GM21786 (cell line): ENCODE data around the gene TMEM98.
"Not testable (repeated sequence)": the region's sequence is repeated elsewhere in the genome, so short reads cannot be mapped to it uniquely, and the experiment has no call there.

Experiments
- ATAC-seq: cut with Tn5 transposase; IDR thresholded peaks from one replicate; pipeline ENCODE4 v1.9.1; 2021; ENCODE audit not compliant: unreplicated experiment

TMEM98 gene, protein sequence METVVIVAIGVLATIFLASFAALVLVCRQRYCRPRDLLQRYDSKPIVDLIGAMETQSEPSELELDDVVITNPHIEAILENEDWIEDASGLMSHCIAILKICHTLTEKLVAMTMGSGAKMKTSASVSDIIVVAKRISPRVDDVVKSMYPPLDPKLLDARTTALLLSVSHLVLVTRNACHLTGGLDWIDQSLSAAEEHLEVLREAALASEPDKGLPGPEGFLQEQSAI

GRCh38 chr17:32927724-32928585, at the start of gene TMEM98:
TMEM98 (plus strand) TSS chr17:32928153; CDS start chr17:32931529, 3,376 bp downstream.
- ATAC-seq: no peak

DNA sequence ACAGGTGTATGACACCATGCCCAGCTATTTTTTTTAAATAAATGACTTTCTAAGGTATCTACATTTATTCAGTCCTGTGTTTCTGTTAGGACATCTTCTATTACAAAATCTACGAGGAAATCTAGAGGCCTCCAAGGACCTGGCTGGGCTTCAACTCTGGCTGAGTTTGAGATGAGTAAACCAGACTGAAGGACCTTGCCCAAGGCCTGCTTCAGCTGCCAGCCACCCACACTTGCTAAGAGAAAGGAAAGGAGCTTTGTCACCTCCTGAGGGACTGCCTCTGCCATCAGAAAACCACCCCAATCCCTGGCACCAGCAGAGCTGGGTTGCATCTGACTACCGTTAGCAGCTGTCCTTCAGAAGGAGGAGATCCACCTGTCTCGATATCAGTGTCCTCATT, 49.7 kb upstream of the TMEM98 start:
- ATAC-seq: no peak

DNA sequence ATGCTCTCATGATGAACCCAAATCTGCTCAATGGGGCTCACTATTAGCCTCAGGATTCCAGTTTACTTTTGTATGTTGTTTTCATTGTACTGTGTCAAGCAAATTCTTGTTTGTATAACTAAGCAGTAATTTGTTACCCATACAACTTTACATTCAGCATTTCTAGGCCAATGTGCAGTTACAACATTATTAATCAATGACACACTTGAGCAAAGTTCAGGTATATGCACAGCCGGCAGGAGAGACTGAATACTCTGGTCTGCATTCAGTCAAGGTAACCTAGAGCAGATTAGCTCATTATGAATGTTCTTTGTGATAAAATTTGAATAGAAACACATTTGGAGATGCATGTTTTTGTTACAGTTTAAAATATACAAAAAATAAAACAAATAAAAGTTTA, 48.8 kb upstream of the TMEM98 start:
- ATAC-seq: no peak

DNA sequence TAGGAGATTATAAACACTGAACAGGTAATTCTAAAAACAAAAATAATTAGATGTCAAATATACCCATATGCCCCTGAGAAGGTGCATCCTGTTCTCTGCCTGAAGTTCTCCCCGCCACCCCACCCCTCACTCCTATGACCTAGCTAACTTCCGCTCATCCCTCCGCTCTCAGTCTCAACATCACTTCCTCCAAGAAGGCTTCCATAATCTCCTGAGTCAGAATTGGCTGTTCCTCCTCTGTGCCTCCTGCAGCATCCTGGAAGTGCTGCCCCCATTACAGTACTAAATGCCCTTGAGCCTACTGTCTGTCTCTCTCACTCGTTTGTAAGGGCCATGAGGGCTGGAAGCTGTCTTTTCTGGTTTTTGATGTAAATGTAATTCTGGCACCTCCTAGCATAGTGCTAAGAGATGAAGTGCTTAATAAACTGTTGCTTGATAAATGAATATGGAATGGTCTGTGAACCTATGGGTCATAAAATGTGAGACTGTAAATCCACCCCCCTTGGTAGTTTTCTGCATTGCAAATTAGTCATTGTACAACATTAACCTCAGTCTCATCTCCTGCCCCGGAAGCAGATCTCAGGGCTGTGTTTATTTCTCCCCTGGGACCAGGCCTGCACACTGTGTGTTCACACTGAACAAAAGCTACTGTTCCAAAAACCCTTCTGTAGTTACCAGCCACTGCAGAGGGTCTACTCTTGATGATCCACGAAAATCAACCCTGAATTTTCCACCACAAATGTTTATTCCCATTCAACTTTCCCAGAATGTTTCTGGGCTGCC, 47.1 kb upstream of the TMEM98 start:
- ATAC-seq: no peak

DNA sequence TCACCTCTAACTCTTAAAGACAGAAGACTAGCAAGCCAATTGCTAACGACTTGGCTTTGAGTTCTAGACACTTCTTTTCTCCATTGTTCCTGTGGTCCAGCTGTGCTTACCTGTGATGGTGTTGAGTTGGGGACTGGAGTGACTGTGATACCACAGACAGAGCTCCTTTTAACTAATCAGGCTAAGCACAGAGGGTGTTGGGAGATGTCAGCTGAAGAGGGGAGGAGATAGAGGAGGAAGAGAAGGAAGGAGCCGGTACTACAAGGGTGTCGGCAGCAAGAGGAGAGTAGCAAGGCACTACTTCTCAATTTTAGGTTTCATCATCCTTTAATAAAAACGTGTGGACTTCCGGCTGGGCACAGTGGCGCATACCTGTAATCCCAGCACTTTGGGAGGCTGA, 45.9 kb upstream of the TMEM98 start:
- ATAC-seq: no peak

GRCh38 chr17:32882734-32883133, 45.2 kb upstream of the TMEM98 start:
- no peak for ATAC-seq

GRCh38 chr17:32886951-32887350, 41.0 kb upstream of the TMEM98 start:
- not testable (repeated sequence) for ATAC-seq

- not testable (repeated sequence) for ATAC-seq
Observed at GRCh38 chr17:32887410-32887809, 40.5 kb upstream of the TMEM98 start.

DNA sequence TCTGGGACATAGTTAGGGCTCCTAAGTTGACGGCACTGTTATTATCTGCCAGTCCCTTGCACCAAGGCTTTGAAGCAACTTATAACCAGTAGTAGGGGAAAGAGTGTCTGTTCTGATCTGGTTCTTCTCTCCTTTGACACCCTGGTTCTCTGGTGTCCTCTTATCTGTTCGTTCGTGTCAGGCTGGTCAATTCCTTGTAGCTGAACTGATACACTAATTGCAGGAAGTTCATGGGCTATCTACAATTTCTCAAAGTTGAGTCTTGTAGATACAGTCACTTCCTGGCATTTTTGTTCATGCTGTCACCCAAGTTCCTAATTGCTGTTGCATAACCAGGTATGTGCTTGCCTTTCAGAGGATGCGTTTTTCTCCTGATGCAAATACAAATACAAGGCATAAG, 33.7 kb upstream of the TMEM98 start:
- no peak for ATAC-seq

DNA sequence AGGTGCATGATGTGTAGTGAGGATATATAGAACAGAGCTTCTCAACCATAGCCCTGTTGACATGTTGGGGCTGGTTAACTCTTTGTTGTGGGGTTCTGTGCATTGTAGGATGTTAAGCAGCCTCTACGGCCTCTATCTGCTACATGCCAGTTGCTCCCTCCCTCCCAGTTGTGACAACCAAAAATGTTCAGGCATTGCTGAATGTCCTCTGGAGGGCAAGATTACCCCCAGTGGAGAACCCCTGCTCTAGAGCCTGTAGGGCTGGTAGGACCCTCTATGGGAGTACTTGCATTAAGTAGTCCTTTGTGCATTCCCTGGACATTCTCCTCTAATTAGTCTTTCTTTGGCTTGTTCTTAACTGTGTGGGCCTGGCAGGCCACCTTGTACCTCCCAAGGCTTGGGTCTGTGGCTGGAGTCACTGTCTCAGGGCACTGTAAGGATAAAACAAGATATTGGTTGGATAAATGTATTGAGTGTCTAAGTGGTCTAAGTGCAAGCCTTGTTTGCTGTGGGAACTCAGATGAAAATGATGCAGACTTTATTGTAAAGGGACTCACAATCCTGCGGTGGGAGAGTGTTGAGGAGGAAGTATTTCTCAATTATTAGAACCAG, 31.2 kb upstream of the TMEM98 start:
- no peak for ATAC-seq

DNA sequence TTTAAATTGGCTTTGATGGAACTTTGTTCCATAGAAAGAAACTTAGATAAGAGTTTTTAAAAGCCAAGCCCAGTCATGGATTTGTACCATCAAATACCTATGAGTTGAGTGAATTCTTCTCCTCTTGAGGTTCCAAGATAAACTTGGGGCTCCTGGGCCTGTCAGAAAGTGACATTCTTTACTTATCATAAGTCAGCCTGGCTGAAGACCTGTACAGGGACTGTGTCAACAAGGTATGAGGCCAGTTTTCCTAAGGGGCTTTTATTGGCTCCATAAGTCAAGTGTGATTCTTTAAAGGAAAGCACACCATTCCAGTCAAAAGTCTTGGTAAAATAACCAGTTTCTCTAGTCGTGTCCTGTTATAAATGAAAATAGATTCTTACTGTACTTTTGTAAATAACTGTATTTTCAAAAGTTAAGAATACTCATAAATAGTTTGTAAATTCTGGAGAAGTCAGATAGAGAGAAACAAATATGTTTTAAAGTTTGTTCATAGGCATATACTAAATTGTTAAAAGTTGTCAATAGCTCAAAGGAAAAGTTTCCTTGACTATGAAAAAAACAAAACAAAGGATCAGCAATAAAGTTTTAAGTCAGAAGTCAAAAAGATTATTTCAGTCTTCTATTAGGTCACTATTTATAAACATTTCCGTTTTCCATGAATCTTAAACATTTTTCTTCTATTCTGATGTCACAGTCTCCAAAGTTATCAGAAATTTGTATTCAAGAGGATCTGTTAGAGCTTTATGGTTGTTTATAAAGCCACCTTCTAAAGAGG, 28.5 kb upstream of the TMEM98 start:
- no peak for ATAC-seq

- ATAC-seq: no peak
Observed at GRCh38 chr17:32901743-32902142, 26.2 kb upstream of the TMEM98 start.

DNA sequence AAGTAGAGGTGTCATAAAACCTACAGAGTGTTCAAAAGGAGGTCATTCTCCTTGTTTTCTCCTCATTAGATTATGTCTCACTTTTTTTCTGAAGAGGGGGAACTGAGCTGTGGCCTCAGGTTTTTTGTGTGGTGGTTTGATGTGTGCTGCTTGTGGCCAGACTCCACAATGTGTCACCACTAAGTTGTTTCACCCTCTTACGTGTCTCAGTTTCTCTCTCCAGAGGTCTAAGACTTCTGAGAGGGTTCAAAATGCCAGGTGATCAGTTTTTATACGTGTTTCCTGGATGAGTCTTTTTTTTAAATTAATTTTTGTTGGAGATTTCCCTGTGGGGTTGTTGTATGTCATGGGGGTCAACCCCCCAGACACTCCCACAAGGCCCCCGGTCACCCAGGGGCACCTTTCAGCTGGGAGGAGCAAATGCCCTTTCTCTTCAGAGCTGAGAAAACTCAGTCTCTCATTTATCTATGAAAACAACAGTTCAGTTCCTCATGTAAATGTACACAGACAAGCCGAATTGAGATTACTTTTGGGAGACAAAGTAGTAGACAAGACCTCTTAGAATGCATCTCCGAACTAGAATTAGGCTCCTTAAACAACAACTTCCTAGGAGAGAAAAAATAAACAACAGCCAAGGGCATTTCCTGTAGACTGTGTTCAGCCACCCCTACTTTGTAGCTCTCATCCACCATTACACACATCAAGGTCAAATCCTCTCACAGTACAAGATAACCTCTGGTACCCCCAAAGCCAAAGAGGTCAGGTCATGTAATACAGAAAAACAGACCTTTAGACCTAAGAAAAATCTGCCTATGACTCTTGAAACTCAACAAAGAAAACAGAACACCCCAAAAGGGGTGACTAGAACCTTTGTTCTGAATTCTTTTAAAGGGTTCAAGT, 23.9 kb upstream of the TMEM98 start:
- no peak for ATAC-seq

GRCh38 chr17:32904891-32905290, 23.1 kb upstream of the TMEM98 start:
- ATAC-seq: no peak

GRCh38 chr17:32907583-32907982, 20.4 kb upstream of the TMEM98 start:
- no peak for ATAC-seq

DNA sequence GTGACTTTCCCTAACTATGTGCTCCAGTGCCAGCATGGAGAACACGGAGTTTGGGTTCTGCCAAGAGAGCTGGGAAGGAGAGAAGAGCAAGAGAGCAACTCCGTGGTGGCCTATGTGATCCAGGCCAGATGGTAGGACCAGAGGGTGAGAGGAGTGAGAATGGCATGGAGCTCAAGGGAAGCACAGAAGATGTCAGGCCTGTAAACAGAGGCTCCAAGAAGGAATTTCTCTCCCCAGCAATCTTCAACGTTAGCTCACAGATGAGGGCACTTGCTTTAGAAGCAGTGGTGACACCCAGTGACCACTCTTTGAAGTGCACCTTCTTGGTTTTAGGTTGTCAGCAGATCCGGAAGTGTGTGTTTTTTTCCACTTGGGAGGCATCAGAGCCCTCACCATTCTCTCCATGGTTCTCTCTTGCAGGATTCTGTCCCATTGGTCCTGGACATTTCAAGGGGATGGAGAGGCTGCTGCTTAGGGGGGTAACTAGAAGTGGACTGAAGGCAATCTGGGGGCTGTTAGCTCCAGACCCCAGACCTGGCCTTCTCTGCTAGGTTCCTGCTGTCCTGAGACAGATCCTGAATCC, 18.1 kb upstream of the TMEM98 start:
- ATAC-seq: no peak

- ATAC-seq: no peak
Observed at GRCh38 chr17:32910769-32911168, 17.2 kb upstream of the TMEM98 start.

DNA sequence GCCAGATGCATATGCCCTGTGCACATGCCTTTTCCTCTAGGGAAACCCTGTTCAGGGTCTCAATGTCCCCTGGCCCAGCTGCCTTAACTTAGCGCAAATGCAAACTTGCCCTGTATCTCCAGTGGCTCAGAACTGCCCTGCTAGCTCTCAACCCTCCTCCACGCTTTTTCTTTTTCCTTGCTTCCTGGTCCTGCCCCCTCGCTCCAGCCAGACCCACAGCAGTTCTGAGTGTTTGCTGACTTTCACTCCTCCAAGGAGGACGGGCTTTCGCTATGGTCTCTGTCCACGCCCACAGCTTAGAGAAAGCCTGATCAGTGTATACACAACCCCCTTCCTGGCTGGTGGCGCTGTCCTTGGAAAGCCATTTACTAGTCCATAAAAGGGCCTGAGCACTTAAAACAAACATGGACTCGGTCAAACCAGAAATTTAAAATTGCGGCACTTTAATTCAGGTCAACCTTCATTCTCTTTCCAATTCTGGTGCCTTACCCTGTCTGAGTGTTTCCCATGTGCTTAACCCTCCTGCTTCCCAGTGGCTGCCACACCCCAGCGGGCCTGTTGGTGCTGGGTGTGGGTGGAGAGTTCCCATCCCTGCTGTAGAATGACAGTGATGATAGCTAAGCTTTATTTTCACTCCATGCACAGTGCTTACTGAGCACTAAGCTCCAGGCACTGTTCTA, 15.6 kb upstream of the TMEM98 start:
- ATAC-seq: no peak

- no peak for ATAC-seq
Observed at GRCh38 chr17:32913593-32913992, 14.4 kb upstream of the TMEM98 start.
